GM19240 (cell line): ENCODE measurements around the gene TACC2.

Source experiments
- DNase-seq: peaks from one replicate; pipeline ENCODE4 v3.0.0; 2011; ENCODE audit warnings: low spot score; ENCODE audit not compliant: insufficient read length

Gene TACC2

GRCh38 chr10:122216047-122216446, 227.1 kb downstream of the TACC2 start:
- DNase-seq, result no peak

- no peak for DNase-seq
Measured at GRCh38 chr10:122219340-122219739, 230.4 kb downstream of the TACC2 start.

- no peak for DNase-seq
Measured at GRCh38 chr10:122220736-122221135, 231.8 kb downstream of the TACC2 start.

GRCh38 chr10:122221958-122222357, 233.0 kb downstream of the TACC2 start:
- no peak for DNase-seq

GRCh38 chr10:122222638-122223037, 233.7 kb downstream of the TACC2 start:
- no peak for DNase-seq

GRCh38 chr10:122224159-122224558, 235.2 kb downstream of the TACC2 start:
- no peak for DNase-seq

- DNase-seq, result no peak
Measured at GRCh38 chr10:122225330-122225729, 236.4 kb downstream of the TACC2 start.

GRCh38 chr10:122227754-122228153, 238.8 kb downstream of the TACC2 start:
- no peak for DNase-seq

- DNase-seq, result no peak
Measured at GRCh38 chr10:122229666-122230065, 240.7 kb downstream of the TACC2 start.

GRCh38 chr10:122230222-122230621, 241.3 kb downstream of the TACC2 start:
- DNase-seq, result no peak

- no peak for DNase-seq
Measured at GRCh38 chr10:122232769-122233168, 243.8 kb downstream of the TACC2 start.

- no peak for DNase-seq
Measured at GRCh38 chr10:122233857-122234348, 244.9 kb downstream of the TACC2 start.

GRCh38 chr10:122234416-122234815, 245.5 kb downstream of the TACC2 start:
- no peak for DNase-seq

GRCh38 chr10:122236690-122237306, 247.8 kb downstream of the TACC2 start:
- no peak for DNase-seq

- no peak for DNase-seq
Measured at GRCh38 chr10:122237331-122237990, 248.5 kb downstream of the TACC2 start.

GRCh38 chr10:122239578-122240257, 250.8 kb downstream of the TACC2 start:
- no peak for DNase-seq

GRCh38 chr10:122240401-122240800, 251.4 kb downstream of the TACC2 start:
- DNase-seq, result no peak

- DNase-seq, result no peak
Measured at GRCh38 chr10:122241836-122242235, 252.9 kb downstream of the TACC2 start.

- no peak for DNase-seq
Measured at GRCh38 chr10:122243550-122243949, 254.6 kb downstream of the TACC2 start.

GRCh38 chr10:122244001-122244975, 255.3 kb downstream of the TACC2 start:
- DNase-seq, result no peak

GRCh38 chr10:122245136-122245535, 256.2 kb downstream of the TACC2 start:
- DNase-seq, result no peak
